ENCODE data around the gene CAPN3.

The CAPN3 gene

GRCh38 chr15:42453826-42454225 is 94.5 kb downstream of the CAPN3 start:
- no peak overlapping the region for H3K27ac ChIP-seq (ENCODE audit: low read length)
- no peaks in the 10 kb centered on the region for H3K27me3 ChIP-seq (ENCODE audit: low read depth, low read length)
- H4K20me1 ChIP-seq (ENCODE audit: insufficient read depth, low read length) = no peaks in the 10 kb centered on the region
- peaks cover 7% of the 10 kb centered on the region; the same call in 1 of the 2 replicates for H3K9me3 ChIP-seq (ENCODE audit: insufficient read depth, low read length)
- H3K4me2 ChIP-seq (ENCODE audit: low read length) = no peak overlapping the region
- H3K9ac ChIP-seq (ENCODE audit: low read length) = no peak overlapping the region
- H3K4me3 ChIP-seq (ENCODE audit: low read length) = no peak overlapping the region
- peaks cover 2% of the 10 kb centered on the region; the same call in 1 of the 2 replicates for H3K79me2 ChIP-seq (ENCODE audit: low read length)
- peaks cover 21% of the 10 kb centered on the region for H3K36me3 ChIP-seq (replicated peaks; ENCODE audit: low read depth, low read length)
- H2AFZ ChIP-seq (ENCODE audit: low read depth, low read length) = no peak overlapping the region
- TF ChIP-seq CTCF (IDR thresholded peaks at IDR 0.05; ENCODE audit: low read depth, low read length) (no peak), EZH2phosphoT487 (IDR thresholded peaks at IDR 0.05; ENCODE audit: low read depth) (no peak)
- H3K4me1 ChIP-seq (ENCODE audit: low read length) = peaks cover 13% of the 10 kb centered on the region

GRCh38 chr15:42456531-42456930 is 97.2 kb downstream of the CAPN3 start:
- Histone ChIP-seq H3K9ac (ENCODE audit: low read length) (no peak overlapping the region), H3K27me3 (ENCODE audit: low read depth, low read length) (no peaks in the 10 kb centered on the region), H3K4me1 (ENCODE audit: low read length) (peaks cover 13% of the 10 kb centered on the region), H2AFZ (ENCODE audit: low read depth, low read length) (no peak overlapping the region), H3K27ac (ENCODE audit: low read length) (no peak overlapping the region), H4K20me1 (ENCODE audit: insufficient read depth, low read length) (no peaks in the 10 kb centered on the region), H3K79me2 (ENCODE audit: low read length) (peaks cover 2% of the 10 kb centered on the region; the same call in 1 of the 2 replicates), H3K9me3 (ENCODE audit: insufficient read depth, low read length) (peaks cover 7% of the 10 kb centered on the region; the same call in 1 of the 2 replicates), H3K36me3 (replicated peaks; ENCODE audit: low read depth, low read length) (peaks cover 2% of the 10 kb centered on the region), H3K4me3 (ENCODE audit: low read length) (no peak overlapping the region), H3K4me2 (ENCODE audit: low read length) (no peak overlapping the region)
- TF ChIP-seq EZH2phosphoT487 (IDR thresholded peaks at IDR 0.05; ENCODE audit: low read depth) (no peak), CTCF (IDR thresholded peaks at IDR 0.05; ENCODE audit: low read depth, low read length) (no peak)

- Histone ChIP-seq H3K4me1 (ENCODE audit: low read length) (peaks cover 13% of the 10 kb centered on the region), H3K27me3 (ENCODE audit: low read depth, low read length) (no peaks in the 10 kb centered on the region), H3K4me2 (ENCODE audit: low read length) (no peak overlapping the region), H3K27ac (ENCODE audit: low read length) (no peak overlapping the region; the same call in 1 of the 2 replicates), H3K4me3 (ENCODE audit: low read length) (no peak overlapping the region), H3K36me3 (replicated peaks; ENCODE audit: low read depth, low read length) (no peaks in the 10 kb centered on the region), H3K79me2 (ENCODE audit: low read length) (peaks cover 2% of the 10 kb centered on the region; the same call in 1 of the 2 replicates), H2AFZ (ENCODE audit: low read depth, low read length) (no peak overlapping the region), H3K9ac (ENCODE audit: low read length) (no peak overlapping the region), H4K20me1 (ENCODE audit: insufficient read depth, low read length) (no peaks in the 10 kb centered on the region), H3K9me3 (ENCODE audit: insufficient read depth, low read length) (peaks cover 7% of the 10 kb centered on the region; the same call in 1 of the 2 replicates)
- no peak for TF ChIP-seq EZH2phosphoT487 (IDR thresholded peaks at IDR 0.05; ENCODE audit: low read depth)
- no peak for TF ChIP-seq CTCF (IDR thresholded peaks at IDR 0.05; ENCODE audit: low read depth, low read length)
Observed at GRCh38 chr15:42456971-42457370, 97.7 kb downstream of the CAPN3 start.

- Histone ChIP-seq H3K27ac (ENCODE audit: low read length) (peak overlapping the region; percentile 27), H3K27me3 (ENCODE audit: low read depth, low read length) (no peaks in the 10 kb centered on the region), H3K4me1 (ENCODE audit: low read length) (peaks cover 13% of the 10 kb centered on the region), H3K79me2 (ENCODE audit: low read length) (peaks cover 2% of the 10 kb centered on the region; the same call in 1 of the 2 replicates), H4K20me1 (ENCODE audit: insufficient read depth, low read length) (no peaks in the 10 kb centered on the region), H2AFZ (ENCODE audit: low read depth, low read length) (no peak overlapping the region), H3K9ac (ENCODE audit: low read length) (no peak overlapping the region), H3K9me3 (ENCODE audit: insufficient read depth, low read length) (peaks cover 7% of the 10 kb centered on the region; the same call in 1 of the 2 replicates), H3K4me3 (ENCODE audit: low read length) (no peak overlapping the region), H3K4me2 (ENCODE audit: low read length) (peak overlapping the region; percentile 23), H3K36me3 (replicated peaks; ENCODE audit: low read depth, low read length) (no peaks in the 10 kb centered on the region)
- no peak for TF ChIP-seq EZH2phosphoT487 (IDR thresholded peaks at IDR 0.05; ENCODE audit: low read depth)
- no peak for TF ChIP-seq CTCF (IDR thresholded peaks at IDR 0.05; ENCODE audit: low read depth, low read length)
Observed at GRCh38 chr15:42457445-42458442, 98.4 kb downstream of the CAPN3 start.
